Measurements from ENCODE around the gene IQGAP1.
A peak's percentile ranks its signal among the peaks of the same experiment; 100 is the strongest.

The IQGAP1 gene

GRCh38 chr15:90545095-90545494, 157.1 kb downstream of the IQGAP1 start:
- peak; percentile 26 for TF ChIP-seq CTCF (conservative IDR thresholded peaks at IDR 0.05)
- no peak for TF ChIP-seq ZFX (IDR thresholded peaks at IDR 0.05)
- no peak overlapping the region for H3K27ac ChIP-seq

GRCh38 chr15:90547540-90547939, 159.5 kb downstream of the IQGAP1 start:
- no peak overlapping the region for H3K27ac ChIP-seq
- TF ChIP-seq CTCF (conservative IDR thresholded peaks at IDR 0.05) (no peak), ZFX (IDR thresholded peaks at IDR 0.05) (no peak)

GRCh38 chr15:90550919-90551318, 162.9 kb downstream of the IQGAP1 start:
- H3K27ac ChIP-seq = no peak overlapping the region
- no peak for TF ChIP-seq CTCF (conservative IDR thresholded peaks at IDR 0.05)
- TF ChIP-seq ZFX (IDR thresholded peaks at IDR 0.05) = no peak

Data from C4-2B (cell line).